CMK (cell line): ENCODE results near the gene LTO1.
"Not testable (repeated sequence)": the region's sequence is repeated elsewhere in the genome, so short reads cannot be mapped to it uniquely, and the experiment has no call there.

Source experiments
- DNase-seq: peaks from one replicate; pipeline ENCODE4 v3.0.0-alpha.2; 2010; ENCODE audit warnings: low read depth

Gene LTO1

DNA sequence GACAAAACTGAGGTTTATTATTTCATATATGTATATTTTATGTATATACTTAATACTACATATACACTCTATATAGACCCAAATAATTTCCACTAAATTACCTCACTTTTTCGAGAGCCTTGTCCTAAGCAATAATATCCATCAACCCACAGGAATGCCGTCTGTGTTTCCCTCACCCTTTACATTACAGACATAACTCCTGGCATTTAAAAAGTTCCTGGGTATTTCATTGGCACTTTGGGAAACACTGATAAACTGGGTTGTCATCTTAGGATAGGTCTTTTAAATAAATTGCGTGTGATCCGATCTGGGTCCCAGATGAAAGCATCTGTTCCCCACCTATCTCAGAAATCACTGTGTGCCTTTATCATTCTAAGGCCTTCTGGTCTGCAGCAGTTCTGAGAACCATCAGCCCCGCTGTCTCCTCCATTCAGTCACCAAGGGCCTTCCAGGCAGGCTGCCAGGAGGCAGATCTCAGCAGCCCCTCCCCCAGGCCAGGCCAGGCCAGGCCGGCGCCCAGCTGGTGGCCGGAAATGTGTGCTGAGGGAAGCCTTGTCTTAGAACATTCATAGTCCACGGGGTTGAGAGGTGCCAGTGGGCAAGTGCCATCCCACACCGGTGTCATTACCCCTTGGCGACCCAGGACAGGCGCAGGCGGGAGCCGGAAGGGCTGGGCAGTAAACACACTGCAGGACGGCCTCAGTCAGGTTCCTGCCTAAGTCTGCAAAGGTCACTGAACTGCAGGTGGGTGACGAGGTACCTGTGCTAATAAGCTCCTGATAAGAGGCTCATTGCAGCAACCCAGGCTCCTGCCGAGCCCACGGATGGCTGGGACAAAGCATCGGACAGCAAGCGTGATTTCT is 25.4 kb upstream of the LTO1 start:
- DNase-seq, result peak; percentile 66

DNA sequence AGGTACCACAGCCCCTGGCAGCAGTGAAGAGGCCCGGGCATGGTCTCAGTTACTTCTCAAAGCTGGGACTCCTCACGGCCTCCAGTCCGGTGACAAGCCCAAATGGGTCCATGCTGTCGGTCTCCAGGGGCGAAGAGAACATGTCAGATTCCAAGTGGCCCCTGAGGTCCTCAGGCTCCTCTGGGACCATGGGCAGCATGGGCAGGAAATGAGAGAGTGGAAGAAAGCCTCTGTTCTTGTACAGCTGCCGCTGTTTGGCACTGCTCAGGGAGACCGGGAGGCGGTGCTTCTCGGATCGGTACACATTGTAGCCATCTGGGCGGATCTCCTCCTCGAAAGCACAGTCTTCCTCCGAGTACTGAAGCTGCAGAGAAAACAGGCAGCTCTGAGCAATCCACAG is 24.1 kb upstream of the LTO1 start:
- DNase-seq, result no peak

DNA sequence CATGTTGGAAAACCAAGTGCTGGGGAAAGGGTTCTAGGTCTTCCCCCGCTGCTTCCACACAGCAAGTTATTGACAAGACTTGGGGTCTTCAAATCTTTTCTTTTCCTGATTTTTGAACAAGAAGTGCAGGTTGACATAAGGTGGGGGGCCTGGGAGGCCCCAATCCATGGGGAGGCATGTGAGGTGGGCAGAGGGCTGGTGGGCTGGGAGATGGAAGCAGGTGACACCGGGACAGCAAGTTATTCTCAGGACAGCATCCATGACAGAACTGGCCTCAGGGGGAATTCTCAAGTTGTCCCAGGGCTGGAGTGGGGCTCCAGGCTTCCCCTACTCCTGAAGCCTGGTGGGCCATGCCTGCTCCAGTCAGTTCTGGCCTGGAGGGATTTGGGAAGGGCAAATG is 23.2 kb upstream of the LTO1 start:
- no peak for DNase-seq

DNA sequence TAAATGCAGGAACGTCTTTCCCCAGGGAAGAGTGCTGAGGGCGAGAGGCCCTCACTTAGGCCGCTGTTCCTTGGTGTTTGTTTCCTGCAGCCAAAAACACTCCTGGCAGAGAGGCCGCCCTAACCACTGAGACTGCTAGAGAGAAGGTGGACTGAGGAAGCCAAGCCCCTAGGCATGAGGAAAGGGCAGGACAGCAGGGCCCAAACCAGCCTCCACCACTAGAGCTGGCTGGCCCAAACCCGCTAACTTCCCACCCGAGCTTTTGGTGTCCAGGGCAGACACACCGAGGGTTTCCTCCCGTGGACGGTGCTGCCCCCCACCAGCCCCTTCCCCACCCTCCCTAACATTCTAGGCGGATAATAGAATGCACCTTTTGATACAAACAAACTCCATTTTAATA is 22.7 kb upstream of the LTO1 start:
- no peak for DNase-seq

DNA sequence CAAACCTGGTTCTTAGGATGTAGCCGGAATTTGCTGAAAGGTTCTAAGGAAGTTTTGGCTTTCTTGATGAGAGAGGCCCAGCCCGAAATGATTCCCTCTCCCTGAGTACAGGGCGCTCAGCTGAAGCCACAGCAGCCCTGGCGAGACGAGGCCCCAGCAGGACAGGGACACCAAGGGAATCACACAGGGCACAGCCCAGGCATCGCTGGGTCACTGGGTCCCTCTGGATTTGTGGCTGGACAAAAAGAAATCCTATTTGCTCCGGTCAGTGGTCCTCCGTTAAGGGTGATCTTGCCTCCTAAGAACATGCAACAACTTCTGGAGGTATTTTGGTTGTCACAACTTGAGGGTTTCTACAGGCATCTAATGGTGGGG is 22.3 kb upstream of the LTO1 start:
- no peak for DNase-seq

DNA sequence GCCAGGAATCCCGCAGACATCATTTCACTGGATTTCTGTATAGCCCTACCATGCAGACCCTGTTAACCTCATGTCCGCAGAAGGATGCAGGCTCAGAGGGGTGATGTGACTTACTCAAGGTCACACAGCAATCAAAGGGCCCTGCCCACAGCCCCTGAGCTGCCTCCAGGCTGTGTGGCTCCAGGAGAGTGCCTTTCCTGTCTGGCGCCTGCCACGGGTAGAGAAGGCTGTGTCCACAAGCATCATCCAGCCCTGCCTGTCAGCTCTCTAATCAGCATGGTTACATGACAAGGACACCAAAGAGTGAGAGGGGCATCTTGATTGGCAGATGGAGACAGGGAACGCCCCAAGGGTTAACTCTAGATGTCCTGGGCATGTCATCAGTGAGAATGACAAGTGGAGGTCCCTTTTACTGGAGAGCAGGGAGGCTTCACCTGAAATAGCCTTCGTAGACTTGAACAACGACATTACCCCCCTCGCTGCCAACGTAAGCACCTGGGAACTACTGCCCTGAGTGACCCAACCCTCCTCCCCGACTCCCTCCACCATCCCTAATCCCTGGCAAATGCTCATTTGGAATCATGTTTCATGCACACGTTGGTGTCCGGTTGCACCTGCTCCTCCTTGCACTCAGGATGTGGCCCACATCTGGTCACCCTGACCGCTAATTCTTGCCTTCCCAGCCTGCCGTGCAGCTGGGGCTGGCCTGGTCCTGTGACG is 21.8 kb upstream of the LTO1 start:
- no peak for DNase-seq

DNA sequence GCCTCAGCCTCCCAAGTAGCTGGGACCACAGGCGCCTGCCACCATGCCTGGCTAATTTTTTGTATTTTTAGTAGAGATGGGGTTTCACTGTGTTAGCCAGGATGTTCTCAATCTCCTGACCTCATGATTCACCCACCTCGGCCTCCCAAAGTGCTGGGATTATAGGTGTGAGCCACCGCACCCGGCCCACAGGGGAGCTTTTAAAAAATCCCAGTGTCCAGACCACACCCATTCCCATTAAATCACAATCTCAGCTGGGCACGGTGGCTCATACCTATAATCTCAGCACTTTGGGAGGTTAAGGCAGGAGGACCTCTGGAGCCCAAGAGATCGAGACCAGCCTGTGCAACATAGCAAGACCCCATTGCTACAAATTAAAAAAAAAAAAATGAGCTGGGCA is 20.8 kb upstream of the LTO1 start:
- not testable (repeated sequence) for DNase-seq

DNA sequence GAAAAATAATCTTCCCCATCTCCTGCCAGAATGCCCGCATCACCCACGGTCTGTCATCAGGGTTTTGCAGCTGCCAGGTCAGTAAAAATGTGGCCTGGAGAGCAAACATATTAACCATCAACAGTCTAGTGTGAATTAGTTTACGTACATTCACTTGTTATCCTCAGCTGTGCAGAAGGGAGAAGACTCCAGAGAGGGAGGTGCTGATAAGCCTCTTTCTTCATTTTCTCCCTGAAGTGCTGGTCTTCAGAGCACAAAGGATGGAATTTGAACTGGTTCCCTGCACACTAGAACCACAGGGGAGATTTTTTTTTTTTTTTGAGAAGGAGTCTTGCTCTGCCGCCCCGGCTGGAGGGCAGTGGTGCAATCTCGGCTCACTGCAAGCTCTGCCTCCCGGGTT is 20.4 kb upstream of the LTO1 start:
- no peak for DNase-seq

DNA sequence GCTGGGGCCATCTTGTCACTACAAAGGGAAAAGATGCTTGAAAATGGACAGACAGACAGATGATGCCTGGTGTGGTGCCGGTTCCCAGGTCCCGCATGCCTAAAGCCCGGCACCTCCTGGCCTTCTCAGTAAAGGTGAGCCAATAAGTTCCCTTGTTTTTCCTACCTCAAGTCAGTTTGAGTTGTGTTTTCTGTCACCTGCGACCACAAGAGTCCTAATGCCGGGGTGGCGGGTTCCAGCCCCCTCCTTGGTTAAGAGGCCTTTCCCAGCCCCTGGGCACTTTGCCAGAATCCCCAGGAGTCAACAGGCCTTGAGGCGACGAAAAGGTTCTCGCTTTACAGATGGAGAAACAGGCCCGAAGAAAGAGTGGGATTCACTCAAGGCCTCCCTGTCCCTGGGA is 19.6 kb upstream of the LTO1 start:
- DNase-seq, result no peak

DNA sequence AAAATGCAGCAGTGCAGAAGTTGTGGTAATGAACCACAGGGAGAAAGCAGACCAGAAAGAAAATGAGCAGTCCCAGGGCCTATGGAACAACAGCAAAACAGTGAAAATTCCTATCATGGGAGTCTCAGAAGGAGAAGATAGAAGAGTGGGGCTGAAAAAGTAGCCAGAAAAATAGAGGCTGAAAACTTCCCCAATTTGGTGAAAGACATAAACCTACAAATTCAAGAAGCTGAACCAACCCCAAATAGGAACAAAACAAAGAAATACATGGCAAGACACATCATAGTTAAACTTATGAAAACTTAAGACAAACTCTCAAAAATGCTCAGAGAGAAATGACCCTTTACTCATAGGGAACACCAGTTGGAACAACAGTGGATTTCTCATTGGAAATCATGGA is 17.3 kb upstream of the LTO1 start:
- no peak for DNase-seq

DNA sequence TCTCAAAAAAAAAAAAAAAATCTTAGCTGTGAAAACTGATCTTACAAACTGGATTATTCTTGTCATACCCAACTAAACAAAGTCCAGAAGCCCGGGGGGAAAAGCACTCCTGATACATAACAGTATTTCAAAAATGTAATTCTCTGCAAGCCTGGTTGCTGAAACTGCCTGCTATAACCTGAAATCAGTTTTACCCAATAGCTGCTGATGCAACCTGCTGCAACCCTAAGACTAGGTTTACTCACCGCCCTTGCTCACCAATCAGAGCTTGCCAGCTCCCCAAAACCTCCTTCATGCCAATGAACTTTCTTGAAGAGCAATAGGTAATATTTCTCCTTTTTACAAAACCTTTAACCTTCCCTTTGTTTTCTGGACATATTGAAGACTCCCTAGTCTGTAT is 16.3 kb upstream of the LTO1 start:
- no peak for DNase-seq

DNA sequence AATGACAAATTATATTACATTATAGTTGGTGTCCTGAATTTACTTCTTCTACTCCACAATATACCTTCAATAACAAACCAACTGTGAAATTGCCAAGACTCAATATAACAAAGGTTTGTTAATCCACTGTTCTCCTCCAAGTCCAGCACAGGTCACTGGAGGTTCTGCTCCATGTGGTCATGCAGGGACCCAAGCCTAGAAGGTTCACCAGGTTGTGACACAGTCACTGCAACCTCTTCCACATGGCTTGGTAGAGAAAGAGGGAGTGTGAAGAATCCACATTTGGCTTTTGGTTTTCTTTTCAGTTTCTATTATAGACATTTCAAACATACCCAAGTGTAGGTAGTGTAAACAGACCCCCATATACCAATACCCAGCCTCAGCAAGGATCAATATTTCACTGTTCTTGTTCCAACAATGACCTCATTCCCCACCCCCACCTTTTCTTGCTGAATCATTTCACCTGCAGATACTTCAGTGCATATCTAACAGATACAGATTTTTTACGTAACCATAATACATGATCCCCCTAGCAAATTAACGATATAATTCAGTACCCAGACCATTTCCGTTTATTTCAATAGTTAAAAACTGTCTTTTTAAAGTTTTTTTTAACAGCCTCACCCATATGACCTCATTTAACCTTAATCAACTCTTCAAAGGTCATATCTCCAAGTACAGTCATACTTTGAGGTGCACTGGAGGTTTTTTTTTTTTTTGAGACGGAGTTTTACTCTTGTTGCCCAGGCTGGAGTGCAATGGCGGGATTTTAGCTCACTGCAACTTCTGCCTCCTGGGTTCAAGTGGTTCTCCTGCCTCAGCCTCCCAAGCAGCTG is 14.5 kb upstream of the LTO1 start:
- DNase-seq, result no peak

DNA sequence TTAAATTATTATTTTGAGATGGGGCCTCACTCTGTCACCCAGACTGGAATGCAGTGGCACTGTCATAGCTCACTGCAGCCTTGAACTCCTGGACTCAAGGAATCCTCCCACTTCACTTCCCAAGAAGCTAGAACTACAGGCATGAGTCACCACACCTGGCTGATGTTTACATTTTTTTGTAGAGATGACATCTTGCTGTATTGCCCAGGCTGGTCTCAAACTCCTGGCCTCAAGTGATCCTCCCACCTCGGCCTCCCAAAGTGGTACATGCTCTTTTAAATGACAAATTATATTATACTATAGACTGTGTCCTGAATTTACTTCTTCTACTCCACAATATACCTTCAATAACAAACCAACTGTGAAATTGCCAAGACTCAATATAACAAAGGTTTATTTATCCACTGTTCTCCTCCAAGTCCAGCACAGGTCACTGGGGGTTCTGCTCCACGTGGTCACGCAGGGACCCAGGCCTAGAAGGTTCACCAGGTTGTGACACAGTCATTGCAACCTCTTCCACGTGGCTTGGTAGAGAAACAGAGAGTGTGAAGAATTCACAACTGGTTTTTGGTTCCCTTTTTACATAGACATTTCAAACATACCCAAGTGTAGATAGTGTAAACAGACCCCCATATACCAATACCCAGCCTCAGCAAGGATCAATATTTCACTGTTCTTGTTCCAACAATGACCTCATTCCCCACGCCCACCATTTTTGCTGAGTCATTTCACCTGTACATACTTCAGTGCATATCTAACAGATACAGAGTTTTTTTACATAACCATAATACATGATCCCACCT is 13.0 kb upstream of the LTO1 start:
- not testable (repeated sequence) for DNase-seq

DNA sequence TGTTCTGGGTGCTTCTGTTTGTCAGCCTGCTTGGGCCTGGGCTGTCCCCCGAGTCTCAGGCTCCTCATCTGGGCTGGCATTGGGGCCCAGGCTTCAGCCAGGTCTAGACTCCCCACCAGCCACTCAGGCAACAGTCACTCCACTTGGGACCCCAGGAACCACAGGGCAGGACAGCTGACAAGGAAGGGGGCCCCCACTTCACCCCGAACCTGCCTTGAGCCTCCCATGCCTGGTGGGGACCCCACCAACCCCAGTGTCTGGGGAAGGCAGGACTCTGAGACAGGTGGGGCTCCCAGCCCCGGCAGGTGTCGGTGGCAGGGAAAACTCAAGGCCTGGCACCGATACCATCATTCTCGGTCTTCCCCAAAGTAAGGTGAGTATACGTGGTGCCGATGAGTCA is 11.7 kb upstream of the LTO1 start:
- DNase-seq, result no peak

DNA sequence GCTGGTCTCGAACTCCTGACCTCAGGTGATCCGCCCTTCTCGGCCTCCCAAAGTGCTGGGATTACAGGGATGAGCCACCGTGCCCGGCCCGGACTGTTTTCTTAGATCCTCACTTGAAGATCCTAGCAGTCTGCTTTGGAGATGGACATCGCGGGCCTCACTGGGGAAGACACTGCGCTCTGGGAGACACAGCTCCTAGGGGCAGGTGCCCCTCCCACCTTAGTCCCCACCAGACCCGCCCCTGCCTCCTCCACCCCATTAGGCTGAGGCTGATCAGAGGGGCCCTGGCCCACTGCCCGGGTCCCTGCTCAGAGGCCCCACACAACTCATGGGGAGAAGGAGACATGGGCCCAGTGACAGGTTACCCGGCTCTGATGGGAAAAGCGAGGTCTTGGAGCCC is 11.3 kb upstream of the LTO1 start:
- DNase-seq, result no peak

DNA sequence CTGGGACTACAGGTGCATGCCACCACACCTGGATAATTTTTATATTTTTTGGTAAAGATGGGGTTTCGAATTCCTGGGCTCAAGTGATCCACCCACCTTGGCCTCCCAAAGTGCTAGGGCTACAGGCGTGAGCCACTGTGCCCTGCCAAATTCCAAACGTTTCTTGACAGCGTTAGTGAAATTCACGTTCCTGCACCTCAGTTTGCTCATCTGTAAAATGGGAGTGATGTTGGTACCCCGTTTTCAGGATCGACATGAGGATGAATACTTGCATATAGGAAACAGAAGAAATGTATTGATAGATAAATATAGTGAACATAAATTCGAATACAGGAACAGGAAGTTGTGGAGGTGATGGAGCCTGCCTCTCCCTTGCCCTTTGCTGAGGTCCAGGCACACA is 10.2 kb upstream of the LTO1 start:
- no peak for DNase-seq

DNA sequence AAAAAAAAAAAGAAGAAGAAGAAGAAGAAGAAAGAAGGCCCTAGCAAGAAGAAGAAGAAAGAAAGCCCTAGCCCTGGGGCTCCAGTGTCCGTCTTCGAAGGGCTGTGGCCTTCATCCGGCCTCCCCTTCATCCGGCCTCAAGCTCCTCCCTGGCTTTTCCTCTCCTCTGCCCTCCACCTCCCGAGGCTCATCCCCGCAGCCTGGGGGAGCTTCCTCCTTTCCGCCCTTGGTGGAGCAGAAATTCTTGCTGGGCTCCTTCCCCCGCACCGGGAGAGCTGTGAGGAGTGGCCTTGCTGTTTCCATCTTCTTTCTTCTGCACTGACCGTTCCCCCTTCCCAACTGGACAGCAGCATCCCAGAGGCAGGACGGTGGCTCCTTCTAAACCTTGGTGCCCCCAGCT is 9.5 kb upstream of the LTO1 start:
- no peak for DNase-seq

DNA sequence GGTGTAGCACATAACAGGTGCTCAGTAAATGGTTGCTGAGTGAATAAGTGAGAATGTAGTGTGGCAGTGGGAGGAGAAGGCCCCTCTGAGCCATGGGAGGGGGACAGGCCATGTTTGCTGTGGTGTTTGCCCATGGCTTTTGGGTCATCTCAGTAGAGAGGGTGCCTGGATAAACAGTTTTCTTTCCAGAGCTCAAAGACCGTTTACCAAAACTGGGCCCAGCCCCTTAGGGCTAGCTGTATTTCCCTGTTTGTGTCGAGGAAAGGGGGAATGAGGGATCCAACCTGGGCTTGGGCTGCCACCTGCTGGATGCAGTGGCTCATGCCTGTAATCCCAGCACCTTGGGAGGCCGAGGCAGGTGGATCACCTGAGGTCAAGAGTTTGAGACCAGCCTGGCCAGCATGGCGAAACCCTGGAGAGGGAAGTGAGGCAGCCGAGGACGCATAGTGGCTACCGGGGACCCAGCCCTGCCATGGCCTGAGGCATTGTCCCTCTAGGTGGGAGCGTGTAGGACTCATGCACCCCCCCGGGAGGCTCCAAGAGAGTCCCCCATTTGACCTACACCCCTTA is 8.7 kb upstream of the LTO1 start:
- DNase-seq, result no peak

DNA sequence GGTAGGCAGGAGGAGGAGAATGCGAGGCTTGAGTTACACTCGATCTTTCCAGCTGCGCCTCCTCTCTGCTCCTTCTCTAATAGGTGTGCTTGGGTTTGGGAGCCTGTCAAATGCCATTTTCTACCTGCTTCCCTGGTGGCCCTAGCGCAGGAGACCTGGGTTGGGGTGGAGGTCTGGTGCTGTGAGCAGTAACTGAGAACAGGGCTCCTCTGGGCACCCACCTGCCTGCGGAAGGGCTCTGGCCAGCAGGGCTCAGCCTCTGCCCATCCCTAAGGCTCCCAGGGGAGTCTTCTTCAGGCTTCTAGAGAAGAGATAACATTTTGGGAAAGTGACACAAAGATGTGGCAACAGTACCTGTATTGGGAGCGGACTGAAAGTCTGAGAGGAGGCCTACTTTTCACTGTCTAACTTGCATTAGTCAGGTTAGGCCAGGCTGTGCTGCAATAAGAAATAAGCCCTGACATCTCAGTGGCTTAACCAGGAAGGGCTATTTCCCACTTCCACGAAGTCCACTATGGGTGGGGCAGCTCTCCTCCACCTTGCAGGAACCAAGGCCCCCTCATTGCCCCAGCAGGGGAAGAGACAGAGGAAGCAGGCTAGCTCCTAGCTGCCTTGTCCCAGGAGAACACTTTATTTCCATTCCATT is 7.7 kb upstream of the LTO1 start:
- DNase-seq, result no peak

DNA sequence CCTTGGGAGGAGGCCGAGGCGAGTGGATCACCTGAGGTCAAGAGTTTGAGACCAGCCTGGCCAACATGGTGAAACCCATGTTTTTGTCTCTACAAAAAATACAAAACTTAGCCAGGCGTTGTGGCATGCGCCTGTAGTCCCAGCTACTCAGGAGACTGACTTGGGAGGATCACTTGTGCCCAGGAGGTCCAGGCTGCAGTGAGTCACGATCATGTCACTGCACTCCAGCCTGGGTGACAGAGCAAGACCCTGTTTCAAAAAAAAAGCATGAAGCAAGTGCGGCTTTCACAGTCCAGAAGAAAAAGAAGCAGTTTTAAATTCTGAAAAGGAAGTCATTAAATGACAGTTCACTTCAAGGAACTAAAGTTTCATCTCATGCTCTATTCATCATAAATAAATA is 7.1 kb upstream of the LTO1 start:
- DNase-seq, result no peak

DNA sequence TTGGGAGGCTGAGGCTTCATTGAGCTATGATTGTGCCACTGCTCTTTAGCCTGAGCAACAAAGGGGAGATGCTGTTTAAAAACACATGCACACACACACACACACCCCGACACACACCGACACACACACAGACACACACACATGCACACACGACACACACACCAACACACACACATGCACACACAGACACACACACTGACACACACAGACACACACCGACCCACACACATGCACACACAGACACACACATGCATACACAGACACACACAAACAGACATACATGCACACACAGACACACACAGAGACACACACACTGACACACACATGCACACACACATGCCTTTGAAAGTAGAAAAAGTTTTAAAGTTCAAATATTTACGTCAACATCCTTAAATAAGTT is 5.5 kb upstream of the LTO1 start:
- no peak for DNase-seq
